ES-I3 (cell line): ENCODE data around the gene ZNF883.

ENCODE experiments used
- H3K36me3 ChIP-seq: 2 replicates; pipeline ENCODE4 v1.6.1; 2013; ENCODE audit warnings: mild to moderate bottlenecking, low read length, control low read depth, moderate library complexity; ENCODE audit not compliant: insufficient read depth
- H3K4me1 ChIP-seq: 2 replicates; pipeline ENCODE4 v1.6.1; 2013; ENCODE audit warnings: mild to moderate bottlenecking, control low read depth, low read length; ENCODE audit not compliant: insufficient read depth
- H3K9ac ChIP-seq: 2 replicates; pipeline ENCODE4 v1.6.1; 2013; ENCODE audit warnings: low read depth, mild to moderate bottlenecking, low read length, moderate library complexity
- H3K9me3 ChIP-seq: 2 replicates; pipeline ENCODE4 v1.6.1; 2013; ENCODE audit warnings: mild to moderate bottlenecking, low read length, moderate library complexity; ENCODE audit not compliant: control insufficient read depth, insufficient read depth

ZNF883 gene

GRCh38 chr9:112969730-112970129 lies 42.3 kb downstream of the ZNF883 start:
- H3K36me3 ChIP-seq, result no peaks in the 10 kb centered on the region
- H3K9me3 ChIP-seq, result no peaks in the 10 kb centered on the region
- no peak overlapping the region for H3K9ac ChIP-seq
- no peaks in the 10 kb centered on the region for H3K4me1 ChIP-seq

GRCh38 chr9:112955550-112955949 lies 56.4 kb downstream of the ZNF883 start:
- Histone ChIP-seq H3K36me3 (no peaks in the 10 kb centered on the region), H3K4me1 (no peaks in the 10 kb centered on the region), H3K9ac (no peak overlapping the region), H3K9me3 (no peaks in the 10 kb centered on the region)

- Histone ChIP-seq H3K4me1 (no peaks in the 10 kb centered on the region), H3K9ac (no peak overlapping the region), H3K36me3 (no peaks in the 10 kb centered on the region), H3K9me3 (no peaks in the 10 kb centered on the region)
These were observed 66.3 kb downstream of the ZNF883 start for GRCh38 chr9:112945620-112946208.

GRCh38 chr9:112939418-112939817 lies 72.6 kb downstream of the ZNF883 start:
- Histone ChIP-seq H3K9ac (no peak overlapping the region), H3K4me1 (no peaks in the 10 kb centered on the region), H3K9me3 (no peaks in the 10 kb centered on the region), H3K36me3 (no peaks in the 10 kb centered on the region)

- no peaks in the 10 kb centered on the region for H3K4me1 ChIP-seq
- no peaks in the 10 kb centered on the region for H3K9me3 ChIP-seq
- H3K36me3 ChIP-seq, result no peaks in the 10 kb centered on the region
- H3K9ac ChIP-seq, result no peak overlapping the region
These were observed 78.3 kb downstream of the ZNF883 start for GRCh38 chr9:112933696-112934095.

GRCh38 chr9:112925058-112925641 lies 86.8 kb downstream of the ZNF883 start:
- Histone ChIP-seq H3K9ac (no peak overlapping the region), H3K36me3 (no peaks in the 10 kb centered on the region), H3K9me3 (no peaks in the 10 kb centered on the region), H3K4me1 (no peaks in the 10 kb centered on the region)

- Histone ChIP-seq H3K36me3 (no peaks in the 10 kb centered on the region), H3K4me1 (no peaks in the 10 kb centered on the region), H3K9me3 (no peaks in the 10 kb centered on the region), H3K9ac (no peak overlapping the region)
These were observed 90.4 kb downstream of the ZNF883 start for GRCh38 chr9:112921549-112921948.

GRCh38 chr9:112917987-112918362 lies 94.0 kb downstream of the ZNF883 start:
- Histone ChIP-seq H3K36me3 (no peaks in the 10 kb centered on the region), H3K9ac (no peak overlapping the region), H3K4me1 (no peaks in the 10 kb centered on the region), H3K9me3 (no peaks in the 10 kb centered on the region)

- H3K4me1 ChIP-seq, result no peaks in the 10 kb centered on the region
- H3K9me3 ChIP-seq, result 0 out of 2 replicates have a peak, but pooled peaks cover 3% of the 10 kb centered on the region
- no peaks in the 10 kb centered on the region for H3K36me3 ChIP-seq
- H3K9ac ChIP-seq, result no peak overlapping the region
These were observed 94.7 kb downstream of the ZNF883 start for GRCh38 chr9:112917047-112917986.

GRCh38 chr9:112914524-112914923 lies 97.5 kb downstream of the ZNF883 start:
- Histone ChIP-seq H3K9me3 (peaks cover 3% of the 10 kb centered on the region; the same call in 1 of the 2 replicates), H3K36me3 (no peaks in the 10 kb centered on the region), H3K9ac (no peak overlapping the region), H3K4me1 (no peaks in the 10 kb centered on the region)

- Histone ChIP-seq H3K9me3 (peaks cover 3% of the 10 kb centered on the region; the same call in 1 of the 2 replicates), H3K9ac (no peak overlapping the region), H3K36me3 (no peaks in the 10 kb centered on the region), H3K4me1 (no peaks in the 10 kb centered on the region)
These were observed 98.7 kb downstream of the ZNF883 start for GRCh38 chr9:112913326-112913725.

- H3K9me3 ChIP-seq, result peaks cover 3% of the 10 kb centered on the region; the same call in 1 of the 2 replicates
- H3K4me1 ChIP-seq, result no peaks in the 10 kb centered on the region
- H3K9ac ChIP-seq, result no peak overlapping the region
- H3K36me3 ChIP-seq, result no peaks in the 10 kb centered on the region
These were observed 99.4 kb downstream of the ZNF883 start for GRCh38 chr9:112912636-112913035.

GRCh38 chr9:112911736-112912135 lies 100.3 kb downstream of the ZNF883 start:
- Histone ChIP-seq H3K4me1 (no peaks in the 10 kb centered on the region), H3K9ac (no peak overlapping the region), H3K36me3 (no peaks in the 10 kb centered on the region), H3K9me3 (peaks cover 3% of the 10 kb centered on the region; the same call in 1 of the 2 replicates)
